WTC11 (cell line): Measurements from ENCODE around the gene PRDM2. TPM values are rescaled to one million over a fixed set of nuclear protein-coding genes. Genes with fewer than 3 reads are reported as not detected.

Experiments
- ATAC-seq: fragments of 200-7000 bp; cut with Tn5 transposase; 2 replicates; pipeline ENCODE4 v1.10.0; 2021; ENCODE audit warnings: mild to moderate bottlenecking, moderate library complexity
- CTCF ChIA-PET: fragments of 300-600 bp; sonication (Branson Sonifier 250); formaldehyde crosslinking; loops from one replicate; lab custom pipeline; 2021; ENCODE audit warnings: antibody characterized with exemption; lab: Charles Lee
- POLR2A ChIA-PET: fragments of 350-600 bp; sonication (Branson Sonifier 250); formaldehyde crosslinking; loops from one replicate; lab custom pipeline; 2021; ENCODE audit warnings: antibody characterized with exemption; lab: Charles Lee
- DNase-seq: peaks from one replicate; pipeline ENCODE4 v3.0.0; 2021; ENCODE audit warnings: low spot score
- H3K27ac Mint-ChIP-seq: 2 replicates; pipeline ENCODE4 v1.8.0; 2021; ENCODE audit warnings: mixed read lengths
- H3K27me3 Mint-ChIP-seq: 2 replicates; pipeline ENCODE4 v1.8.0; 2021; ENCODE audit warnings: low read depth, mild to moderate bottlenecking, moderate library complexity, mixed read lengths
- H3K36me3 Mint-ChIP-seq: 2 replicates; pipeline ENCODE4 v1.8.0; 2021; ENCODE audit warnings: mixed read lengths
- H3K4me1 Mint-ChIP-seq: 2 replicates; pipeline ENCODE4 v1.8.0; 2022; ENCODE audit warnings: mixed read lengths
- H3K4me3 Mint-ChIP-seq: 2 replicates; pipeline ENCODE4 v1.8.0; 2021; ENCODE audit warnings: mild to moderate bottlenecking, moderate library complexity, mixed read lengths
- H3K9me3 Mint-ChIP-seq: 2 replicates; pipeline ENCODE4 v1.8.0; 2021; ENCODE audit warnings: mixed read lengths
- AFF4 ChIP-seq: sonication (generic); formaldehyde crosslinking; IDR thresholded peaks from 2 replicates; pipeline ENCODE4 v1.8.1; 2023; ENCODE audit warnings: mild to moderate bottlenecking, missing genetic modification reagents, borderline replicate concordance
- CREB1 ChIP-seq: sonication (generic); formaldehyde crosslinking; IDR thresholded peaks from 2 replicates; pipeline ENCODE4 v1.8.0; 2023; ENCODE audit warnings: mild to moderate bottlenecking, missing genetic modification reagents
- EMX1 ChIP-seq: fragments of 250-450 bp; sonication (Bioruptor Pico); IDR thresholded peaks from 2 replicates; pipeline ENCODE4 v1.8.0; 2021; ENCODE audit warnings: mild to moderate bottlenecking
- GRHL2 ChIP-seq: fragments of 250-450 bp; sonication (Bioruptor Pico); IDR thresholded peaks from 2 replicates; pipeline ENCODE4 v1.8.0; 2022; ENCODE audit warnings: mild to moderate bottlenecking, moderate library complexity; ENCODE audit not compliant: insufficient replicate concordance, severe bottlenecking
- GTF2I ChIP-seq: fragments of 250-450 bp; sonication (Bioruptor Pico); conservative IDR thresholded peaks from 2 replicates; pipeline ENCODE4 v1.4.0; 2021; ENCODE audit warnings: mild to moderate bottlenecking
- MYBL2 ChIP-seq: sonication (generic); formaldehyde crosslinking; IDR thresholded peaks from 2 replicates; pipeline ENCODE4 v1.8.1; 2023; ENCODE audit warnings: mild to moderate bottlenecking, moderate library complexity, missing genetic modification reagents
- NFATC4 ChIP-seq: fragments of 250-450 bp; sonication (Bioruptor Pico); IDR thresholded peaks from 2 replicates; pipeline ENCODE4 v1.9.0; 2021; ENCODE audit warnings: mild to moderate bottlenecking
- NR2C2 ChIP-seq: sonication (generic); formaldehyde crosslinking; IDR thresholded peaks from 2 replicates; pipeline ENCODE4 v1.8.0; 2022; ENCODE audit warnings: mild to moderate bottlenecking, missing genetic modification reagents
- NR3C1 ChIP-seq: sonication (generic); formaldehyde crosslinking; conservative IDR thresholded peaks from 2 replicates; pipeline ENCODE4 v1.8.1; 2023; ENCODE audit warnings: low read depth, mild to moderate bottlenecking, missing genetic modification reagents
- PRDM15 ChIP-seq: sonication (generic); formaldehyde crosslinking; IDR thresholded peaks from 2 replicates; pipeline ENCODE4 v1.8.0; 2022; ENCODE audit warnings: missing genetic modification reagents
- RORB ChIP-seq: fragments of 250-450 bp; sonication (Bioruptor Pico); IDR thresholded peaks from 2 replicates; pipeline ENCODE4 v1.9.0; 2021; ENCODE audit warnings: mild to moderate bottlenecking
- ZNF232 ChIP-seq: sonication (generic); formaldehyde crosslinking; IDR thresholded peaks from 2 replicates; pipeline ENCODE4 v1.8.0; 2022; ENCODE audit warnings: mild to moderate bottlenecking, missing genetic modification reagents
- total RNA-seq: library from RNA; stranded (reverse); gene quantifications from 3 replicates; pipeline ENCODE4 v1.2.3, GENCODE V29; 2021
- TF ChIP-seq, protein P1 (sequence below): fragments of 250-450 bp; sonication (Bioruptor Pico); IDR thresholded peaks from 2 replicates; pipeline ENCODE4 v1.9.0; 2021; ENCODE audit warnings: mild to moderate bottlenecking

PRDM2 gene
- total RNA-seq, 1 experiment from 2014 or later, result 25.0 TPM

DNA sequence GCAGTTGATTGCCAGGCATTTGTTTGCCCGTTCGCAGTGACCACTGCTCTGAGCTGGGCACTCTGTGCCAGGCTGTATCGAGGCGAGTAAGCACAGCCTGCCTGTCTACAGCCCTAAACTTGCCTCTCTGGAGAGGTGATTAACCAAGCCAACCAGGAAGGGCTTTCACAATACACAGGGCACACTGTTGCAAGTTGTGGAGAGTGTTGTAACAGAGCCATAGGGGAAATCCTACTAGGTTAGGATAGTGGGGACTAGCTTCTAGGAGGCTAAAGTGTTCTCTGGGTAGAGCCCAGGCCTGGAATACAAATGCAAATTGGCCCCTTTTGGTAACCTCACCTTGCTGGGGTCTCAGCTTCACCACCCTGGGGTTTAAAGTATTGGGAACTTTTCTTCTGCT lies 23.8 kb downstream of the PRDM2 start (continued):
- TF ChIP-seq AFF4 (CRISPR knock-in tag), result no peak
- no peak for TF ChIP-seq EMX1 (CRISPR knock-in tag)
- TF ChIP-seq NR2C2 (CRISPR knock-in tag), result no peak
- no peak for TF ChIP-seq ZNF232 (CRISPR knock-in tag)
- TF ChIP-seq NR3C1 (CRISPR knock-in tag), result no peak

DNA sequence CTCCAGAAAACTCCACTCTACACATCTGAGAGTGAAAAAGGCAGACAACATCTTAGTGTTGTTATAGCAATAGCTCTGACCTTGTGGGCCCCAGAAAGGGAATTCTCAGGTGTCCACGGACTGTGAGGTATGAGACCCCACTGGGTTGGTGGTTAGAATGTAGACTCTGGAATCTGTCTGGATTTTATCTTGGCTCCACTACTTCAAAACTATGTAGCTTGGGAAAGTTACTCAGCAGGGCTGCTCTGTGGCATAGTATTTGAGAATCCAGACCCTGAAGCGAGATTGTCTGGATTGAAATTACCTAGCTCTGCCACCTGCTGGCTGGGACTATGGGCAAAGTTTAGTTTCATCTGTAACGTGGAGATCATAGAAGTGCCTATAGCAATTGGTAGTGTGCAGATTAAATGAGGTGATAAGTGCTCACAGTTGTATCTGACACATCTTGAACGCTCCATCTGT lies 25.8 kb downstream of the PRDM2 start:
- POLR2A ChIA-PET, result no interaction called here
- DNase-seq (peak; percentile 30), ATAC-seq (no peak)

More for the DNA sequence above, 25.8 kb downstream of the PRDM2 start:
- peaks cover 15% of the 10 kb centered on the region for H3K4me1 Mint-ChIP-seq
- no peaks in the 10 kb centered on the region for H3K36me3 Mint-ChIP-seq
- H3K9me3 Mint-ChIP-seq, result no peaks in the 10 kb centered on the region
- H3K27me3 Mint-ChIP-seq, result peaks cover 76% of the 10 kb centered on the region
- no peak overlapping the region for H3K27ac Mint-ChIP-seq
- CTCF ChIA-PET, result interaction anchor here (0.8 to 2.2 kb wide), 12 partner anchors 10 to 103 kb away, joined by 3 to 7 read pairs (median 3); no protein-coding TSS in a partner anchor
- no peak overlapping the region for H3K4me3 Mint-ChIP-seq
- TF ChIP-seq, protein P1, sequence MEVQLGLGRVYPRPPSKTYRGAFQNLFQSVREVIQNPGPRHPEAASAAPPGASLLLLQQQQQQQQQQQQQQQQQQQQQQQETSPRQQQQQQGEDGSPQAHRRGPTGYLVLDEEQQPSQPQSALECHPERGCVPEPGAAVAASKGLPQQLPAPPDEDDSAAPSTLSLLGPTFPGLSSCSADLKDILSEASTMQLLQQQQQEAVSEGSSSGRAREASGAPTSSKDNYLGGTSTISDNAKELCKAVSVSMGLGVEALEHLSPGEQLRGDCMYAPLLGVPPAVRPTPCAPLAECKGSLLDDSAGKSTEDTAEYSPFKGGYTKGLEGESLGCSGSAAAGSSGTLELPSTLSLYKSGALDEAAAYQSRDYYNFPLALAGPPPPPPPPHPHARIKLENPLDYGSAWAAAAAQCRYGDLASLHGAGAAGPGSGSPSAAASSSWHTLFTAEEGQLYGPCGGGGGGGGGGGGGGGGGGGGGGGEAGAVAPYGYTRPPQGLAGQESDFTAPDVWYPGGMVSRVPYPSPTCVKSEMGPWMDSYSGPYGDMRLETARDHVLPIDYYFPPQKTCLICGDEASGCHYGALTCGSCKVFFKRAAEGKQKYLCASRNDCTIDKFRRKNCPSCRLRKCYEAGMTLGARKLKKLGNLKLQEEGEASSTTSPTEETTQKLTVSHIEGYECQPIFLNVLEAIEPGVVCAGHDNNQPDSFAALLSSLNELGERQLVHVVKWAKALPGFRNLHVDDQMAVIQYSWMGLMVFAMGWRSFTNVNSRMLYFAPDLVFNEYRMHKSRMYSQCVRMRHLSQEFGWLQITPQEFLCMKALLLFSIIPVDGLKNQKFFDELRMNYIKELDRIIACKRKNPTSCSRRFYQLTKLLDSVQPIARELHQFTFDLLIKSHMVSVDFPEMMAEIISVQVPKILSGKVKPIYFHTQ (CRISPR knock-in tag), result no peak
- no peak for TF ChIP-seq GRHL2 (CRISPR knock-in tag)
- no peak for TF ChIP-seq NFATC4 (CRISPR knock-in tag)
- TF ChIP-seq PRDM15, result no peak
- no peak for TF ChIP-seq CREB1
- TF ChIP-seq GTF2I (CRISPR knock-in tag), result no peak
- TF ChIP-seq MYBL2 (CRISPR knock-in tag), result no peak
- no peak for TF ChIP-seq RORB (CRISPR knock-in tag)
